ENCODE results near the gene ZNF148.

The ZNF148 gene

GRCh38 chr3:125221831-125222230 lies 153.3 kb downstream of the ZNF148 start:
- DNase-seq (ENCODE audit: extremely low spot score), result no peak
- POLR2A ChIA-PET, result no interaction called here
- CTCF ChIA-PET, result interaction anchor here (2.0 kb wide), 1 partner anchor 15 kb away, joined by 5 read pairs; no protein-coding TSS in a partner anchor

DNA sequence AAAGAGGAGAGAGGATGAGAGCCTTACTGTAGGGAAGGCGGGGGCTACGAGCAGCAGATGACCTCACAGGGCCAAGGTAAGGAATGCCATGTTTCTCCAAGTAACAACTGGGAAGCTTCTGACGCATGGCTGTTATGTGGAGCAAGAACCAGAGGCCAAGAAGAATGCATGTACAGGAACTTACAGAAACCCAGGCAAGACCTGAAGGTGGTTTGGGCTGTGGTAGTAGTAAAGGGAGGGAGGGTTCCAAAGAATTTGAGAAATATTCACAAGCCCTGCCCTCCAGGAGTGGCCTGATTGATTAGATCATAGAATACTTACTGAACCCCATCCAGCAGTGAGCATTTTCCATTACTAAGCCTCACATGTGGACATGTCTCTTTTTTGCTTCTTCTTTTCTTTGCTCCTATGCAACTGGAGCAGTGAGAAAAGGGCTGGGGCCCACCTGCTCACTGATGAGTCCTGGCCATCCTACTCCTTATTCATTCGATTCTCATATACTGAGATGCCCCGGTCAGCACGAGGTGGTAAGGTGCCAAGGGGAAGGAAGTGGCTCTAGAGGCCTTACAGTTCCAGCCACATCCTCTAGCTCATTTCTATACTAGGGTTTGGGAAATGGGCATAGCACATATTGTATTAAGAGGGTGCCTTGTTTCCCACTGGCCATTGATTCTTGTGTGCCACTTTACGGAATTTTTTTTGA lies 154.2 kb downstream of the ZNF148 start:
- ChIA-PET POLR2A (no interaction called here), CTCF (interaction anchor here (1.0 to 2.0 kb wide), 3 partner anchors 11 to 225 kb away, joined by 4 to 5 read pairs (median 4); no protein-coding TSS in a partner anchor)
- no peak for DNase-seq (ENCODE audit: extremely low spot score)
- no peak for TF ChIP-seq CTCF (IDR thresholded peaks at IDR 0.05; ENCODE audit: control extremely low read depth, extremely low read depth, low read depth, missing control alignments)

More at GRCh38 chr3:125221831-125222230, 153.3 kb downstream of the ZNF148 start:
- no peak for TF ChIP-seq CTCF (IDR thresholded peaks at IDR 0.05; ENCODE audit: control extremely low read depth, extremely low read depth, low read depth, missing control alignments)

- no peak for DNase-seq (ENCODE audit: extremely low spot score)
- no peak for TF ChIP-seq CTCF (IDR thresholded peaks at IDR 0.05; ENCODE audit: control extremely low read depth, extremely low read depth, low read depth, missing control alignments)
- POLR2A ChIA-PET, result no interaction called here
- CTCF ChIA-PET, result interaction anchor here (2.0 kb wide), 1 partner anchor 17 kb away, joined by 5 read pairs; no protein-coding TSS in a partner anchor
Measured at GRCh38 chr3:125220183-125220582, 154.9 kb downstream of the ZNF148 start.

DNA sequence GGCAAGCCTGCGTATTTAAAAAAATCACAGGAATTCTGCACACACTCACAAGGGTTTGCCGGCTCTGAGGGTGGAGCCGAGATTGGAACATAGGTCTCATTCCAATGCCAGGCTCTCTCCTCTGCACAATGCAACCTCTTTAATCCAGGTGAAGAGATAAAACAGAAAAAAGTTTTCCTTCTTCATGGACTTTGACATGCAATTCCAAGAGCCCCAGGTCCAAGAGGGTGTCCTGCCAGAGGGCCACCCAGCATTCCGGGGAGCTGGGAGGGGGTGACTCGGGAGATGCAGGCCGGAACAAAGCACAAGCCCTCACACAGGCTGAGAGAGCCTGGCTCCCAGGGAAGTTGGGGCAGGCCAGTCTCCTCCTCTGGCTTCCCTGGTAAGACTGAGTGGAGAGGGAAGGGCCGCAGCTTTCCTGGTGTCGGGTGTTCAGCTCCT lies 155.8 kb downstream of the ZNF148 start:
- POLR2A ChIA-PET, result no interaction called here
- no peak for DNase-seq (ENCODE audit: extremely low spot score)
- TF ChIP-seq CTCF (IDR thresholded peaks at IDR 0.05; ENCODE audit: control extremely low read depth, extremely low read depth, low read depth, missing control alignments), result no peak
- CTCF ChIA-PET, result no interaction called here

DNA sequence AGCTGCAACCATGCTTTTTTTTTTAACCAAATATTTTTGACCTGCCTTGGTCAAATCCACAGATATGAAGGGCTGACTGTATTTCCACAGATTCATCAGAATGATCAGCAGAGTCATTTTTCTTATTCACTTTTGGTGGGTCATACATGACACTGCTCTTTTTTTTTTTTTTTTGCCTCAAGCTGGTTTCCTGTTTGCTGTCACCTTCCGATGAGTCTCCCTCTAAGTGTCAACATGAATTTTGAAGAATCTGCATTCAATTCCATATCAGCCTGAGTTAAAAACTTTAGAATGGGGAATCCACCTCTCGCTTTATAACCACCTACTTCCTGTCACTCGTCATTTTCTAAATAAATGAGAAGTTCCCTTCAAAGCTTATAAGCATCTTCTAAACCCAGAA lies 160.4 kb downstream of the ZNF148 start:
- ChIA-PET CTCF (no interaction called here), POLR2A (interaction anchor here (0.5 to 0.6 kb wide), 2 partner anchors 10 to 294 kb away, joined by 3 read pairs; no protein-coding TSS in a partner anchor)
- no peak for TF ChIP-seq CTCF (IDR thresholded peaks at IDR 0.05; ENCODE audit: control extremely low read depth, extremely low read depth, low read depth, missing control alignments)
- DNase-seq (ENCODE audit: extremely low spot score), result no peak

DNA sequence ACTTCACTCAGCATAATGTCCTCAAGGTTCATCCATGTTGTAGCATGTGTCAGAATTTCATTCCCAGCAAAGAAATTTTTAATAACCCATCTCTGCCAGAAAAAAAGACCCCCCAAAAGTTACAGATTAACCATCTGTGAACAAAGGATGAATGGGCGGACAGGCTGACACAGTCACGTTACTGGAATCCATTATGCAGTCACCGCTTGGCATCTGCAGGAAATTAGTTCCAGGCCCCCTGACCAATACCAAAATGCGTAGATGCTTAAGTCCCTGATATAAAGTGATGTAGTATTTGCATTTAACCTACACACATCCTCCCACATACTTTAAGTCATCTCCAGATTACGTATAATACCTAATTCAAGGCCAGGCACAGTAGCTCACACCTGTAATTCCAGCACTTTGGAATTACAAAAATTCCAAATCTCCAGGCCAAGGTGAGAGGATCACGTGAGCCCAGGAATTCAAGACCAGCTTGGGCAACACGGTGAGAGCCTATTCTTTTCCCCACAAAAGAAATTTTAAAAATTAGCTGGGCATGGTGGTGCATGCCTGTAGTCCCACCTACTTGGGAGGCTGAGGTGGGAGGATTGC lies 161.1 kb downstream of the ZNF148 start:
- CTCF ChIA-PET, result no interaction called here
- no peak for TF ChIP-seq CTCF (IDR thresholded peaks at IDR 0.05; ENCODE audit: control extremely low read depth, extremely low read depth, low read depth, missing control alignments)
- no peak for DNase-seq (ENCODE audit: extremely low spot score)
- POLR2A ChIA-PET, result no interaction called here
